GM12865 (cell line): ENCODE data around the gene NEIL1.

ENCODE experiments used
- DNase-seq: peaks from one replicate; pipeline ENCODE4 v3.0.0; 2010; ENCODE audit warnings: low read depth
- H3K4me3 ChIP-seq: 2 replicates; pipeline ENCODE4 v1.5.1; 2011; ENCODE audit warnings: mild to moderate bottlenecking, low read depth, low read length, control low read depth
- TF ChIP-seq, protein P1 (sequence below): IDR thresholded peaks from 2 replicates; pipeline ENCODE4 v1.5.1; 2011; ENCODE audit warnings: low read length, control low read depth, low read depth, inconsistent platforms; ENCODE audit not compliant: insufficient read depth; ENCODE audit errors: missing control alignments

NEIL1 gene

DNA sequence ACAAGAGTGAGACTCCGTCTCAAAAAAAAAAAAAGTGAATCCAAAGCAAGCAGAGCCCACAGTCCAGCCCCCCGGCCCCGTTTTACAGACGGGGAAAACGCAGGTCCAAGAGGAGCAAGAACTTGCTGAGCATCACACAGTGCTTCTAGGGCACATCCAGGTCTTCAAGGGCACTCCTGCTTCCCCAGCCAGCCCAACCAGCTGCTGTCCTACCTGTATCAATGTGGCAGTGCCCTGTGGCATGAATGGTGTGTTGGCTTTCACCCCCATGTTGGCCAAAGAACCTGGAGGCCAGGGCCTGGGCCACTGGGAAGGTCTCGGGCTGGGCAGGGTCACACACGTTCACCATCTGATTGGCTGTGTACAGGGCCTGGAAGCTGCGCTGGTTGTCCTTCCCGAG, 16.9 kb downstream of the NEIL1 start:
- H3K4me3 ChIP-seq, result no peak overlapping the region
- DNase-seq, result no peak
- TF ChIP-seq, protein P1, sequence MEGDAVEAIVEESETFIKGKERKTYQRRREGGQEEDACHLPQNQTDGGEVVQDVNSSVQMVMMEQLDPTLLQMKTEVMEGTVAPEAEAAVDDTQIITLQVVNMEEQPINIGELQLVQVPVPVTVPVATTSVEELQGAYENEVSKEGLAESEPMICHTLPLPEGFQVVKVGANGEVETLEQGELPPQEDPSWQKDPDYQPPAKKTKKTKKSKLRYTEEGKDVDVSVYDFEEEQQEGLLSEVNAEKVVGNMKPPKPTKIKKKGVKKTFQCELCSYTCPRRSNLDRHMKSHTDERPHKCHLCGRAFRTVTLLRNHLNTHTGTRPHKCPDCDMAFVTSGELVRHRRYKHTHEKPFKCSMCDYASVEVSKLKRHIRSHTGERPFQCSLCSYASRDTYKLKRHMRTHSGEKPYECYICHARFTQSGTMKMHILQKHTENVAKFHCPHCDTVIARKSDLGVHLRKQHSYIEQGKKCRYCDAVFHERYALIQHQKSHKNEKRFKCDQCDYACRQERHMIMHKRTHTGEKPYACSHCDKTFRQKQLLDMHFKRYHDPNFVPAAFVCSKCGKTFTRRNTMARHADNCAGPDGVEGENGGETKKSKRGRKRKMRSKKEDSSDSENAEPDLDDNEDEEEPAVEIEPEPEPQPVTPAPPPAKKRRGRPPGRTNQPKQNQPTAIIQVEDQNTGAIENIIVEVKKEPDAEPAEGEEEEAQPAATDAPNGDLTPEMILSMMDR, result no peak

DNA sequence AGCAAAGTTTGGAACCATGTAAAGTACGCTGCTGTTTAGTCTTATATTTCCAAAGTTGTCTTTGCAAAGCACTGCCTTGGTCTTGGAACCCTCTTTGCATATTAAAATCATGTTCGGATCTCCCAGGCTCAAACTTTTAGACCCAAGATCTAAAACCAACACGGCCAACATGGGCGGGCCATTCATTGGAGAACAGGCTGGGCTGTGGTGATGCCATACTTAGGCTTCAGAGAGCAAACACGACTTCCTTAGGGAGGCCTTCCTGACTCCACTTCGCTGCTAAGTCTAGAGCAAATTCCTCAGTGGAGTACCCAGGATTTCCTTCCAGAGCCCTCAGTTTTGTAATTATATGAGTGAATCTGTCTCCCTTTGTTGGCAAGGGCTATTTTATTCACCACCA, 18.0 kb downstream of the NEIL1 start:
- no peak for DNase-seq
- TF ChIP-seq, protein P1, result no peak
- H3K4me3 ChIP-seq, result no peak overlapping the region

DNA sequence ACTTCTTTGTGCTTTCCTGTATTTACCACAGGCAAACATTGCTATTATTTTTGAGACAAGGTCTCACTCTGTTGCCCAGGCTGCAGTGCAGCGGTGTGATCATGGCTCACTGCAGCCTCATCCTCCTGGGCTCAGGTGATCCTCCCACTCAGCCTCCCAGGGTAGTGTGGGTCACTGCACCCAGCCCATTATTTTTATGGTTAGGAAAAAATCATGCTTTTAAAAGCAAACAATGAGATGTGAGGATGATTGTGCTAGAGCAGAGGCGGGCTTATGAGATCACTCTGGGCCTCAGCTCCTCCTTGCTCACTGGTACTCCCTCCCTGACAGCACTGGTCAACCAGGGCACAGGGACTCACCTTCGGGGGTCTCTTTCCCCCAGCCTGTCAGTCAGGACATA, 19.3 kb downstream of the NEIL1 start:
- TF ChIP-seq, protein P1, result no peak
- DNase-seq, result no peak

DNA sequence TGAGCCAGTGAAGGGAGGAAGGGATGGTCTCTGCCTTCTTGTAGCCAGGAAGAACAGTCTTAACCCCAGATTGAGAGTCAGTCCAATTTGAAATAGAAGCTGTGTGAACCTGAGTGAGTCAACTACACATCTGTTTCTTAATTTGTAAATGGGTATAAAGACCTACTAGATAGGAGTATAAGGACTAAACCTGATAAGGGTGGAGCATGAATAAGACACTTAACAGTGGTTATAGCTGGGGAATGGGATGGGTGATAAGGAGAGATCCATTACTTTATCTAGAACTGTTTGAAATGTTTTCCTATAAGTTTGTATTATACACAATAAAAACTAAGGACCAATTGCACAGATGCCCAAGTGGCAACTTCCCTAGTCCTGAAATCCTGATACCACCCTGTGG, 20.2 kb downstream of the NEIL1 start:
- no peak overlapping the region for H3K4me3 ChIP-seq
- TF ChIP-seq, protein P1, result no peak
- no peak for DNase-seq

More for the DNA sequence above, 19.3 kb downstream of the NEIL1 start:
- no peak overlapping the region for H3K4me3 ChIP-seq

DNA sequence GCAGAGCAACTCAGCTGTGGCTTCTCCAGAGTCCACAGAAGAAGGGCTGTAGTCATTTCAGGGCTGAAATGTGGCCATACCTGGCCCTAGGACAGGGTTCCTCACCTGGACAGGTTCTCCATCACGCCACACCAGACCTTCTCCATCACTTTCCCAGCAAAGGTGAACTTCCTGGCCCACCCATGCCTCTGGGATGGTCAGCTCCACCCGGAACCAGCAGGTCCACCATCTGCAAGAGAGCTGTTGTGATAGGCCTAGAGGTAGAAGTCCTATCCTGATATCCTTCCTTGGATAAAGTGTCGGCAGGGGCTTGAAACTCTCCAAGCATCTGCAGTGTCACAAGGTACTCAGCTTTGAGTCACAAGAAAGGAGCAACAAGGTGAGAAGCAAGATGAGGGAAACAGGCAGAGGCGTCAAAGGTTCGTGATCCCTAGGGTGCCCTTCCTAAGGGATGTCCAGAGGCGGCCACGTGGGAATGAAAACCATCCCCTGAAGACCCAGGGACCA, 20.6 kb downstream of the NEIL1 start:
- TF ChIP-seq, protein P1, result no peak
- no peak for DNase-seq
- H3K4me3 ChIP-seq, result peak overlapping the region; percentile 78

DNA sequence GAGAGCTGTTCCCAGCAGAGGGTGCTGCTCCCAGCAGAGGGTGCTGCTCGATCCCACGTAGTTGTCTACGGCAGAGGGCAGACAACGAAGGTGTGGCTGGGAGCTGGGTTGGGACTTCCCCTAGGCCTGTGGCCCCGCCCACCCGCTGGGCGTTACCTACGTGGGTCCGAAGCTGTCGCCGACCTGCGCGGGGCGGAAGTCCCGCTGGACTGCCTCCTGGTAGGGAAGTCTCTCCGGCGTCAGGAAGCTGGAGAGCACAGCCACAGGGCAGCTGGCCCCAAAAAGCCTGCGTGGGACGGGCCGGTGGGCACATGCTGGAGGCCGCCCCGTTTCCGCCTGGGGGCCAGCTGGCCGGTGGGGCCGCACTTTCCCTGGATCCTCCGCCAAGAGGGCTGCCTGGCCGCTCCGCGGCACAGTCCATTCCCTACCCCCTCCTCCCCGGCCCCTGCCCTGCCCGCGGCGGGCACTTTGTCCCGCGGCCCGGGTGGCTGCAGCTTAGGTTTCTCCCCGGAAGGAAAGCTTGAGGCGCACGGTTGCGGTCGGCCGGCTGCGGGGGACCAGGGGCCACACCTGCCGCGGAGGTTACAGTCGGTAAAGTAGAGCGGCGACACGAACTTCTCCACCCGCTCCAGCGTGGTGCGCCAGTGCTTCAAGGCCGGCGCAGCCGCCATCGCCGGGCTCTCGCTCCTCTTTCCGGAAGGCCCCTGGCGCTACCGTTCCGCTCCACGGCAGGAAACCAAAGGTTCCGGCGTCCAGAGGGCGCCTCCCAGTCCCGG, 21.3 kb downstream of the NEIL1 start, which contains the start of gene MAN2C1:
TSS of gene MAN2C1 (minus strand) at position 695 of the 776 bp plus-strand sequence. CDS start at position 671, 24 bp downstream.
- DNase-seq, result peak; percentile 99
- H3K4me3 ChIP-seq, result peak within 1 kb of the TSS; percentile 78
- TF ChIP-seq, protein P1, result peak; percentile 86
